IMR-90 (cell line): ENCODE measurements around the gene CEP152.

ENCODE experiments used
- FOS ChIP-seq: fragments of 150-350 bp; IDR thresholded peaks from 2 replicates; pipeline ENCODE4 v1.6.1; 2016; ENCODE audit warnings: low read depth, low read length
- MAFK ChIP-seq: IDR thresholded peaks from 2 replicates; pipeline ENCODE4 v1.6.1; 2012; ENCODE audit warnings: low read depth, low read length, improper control_type of control experiment
- POLR2A ChIP-seq: IDR thresholded peaks from 2 replicates; pipeline ENCODE4 v1.6.1; 2012; ENCODE audit warnings: mild to moderate bottlenecking, low read depth, low read length
- TF ChIP-seq, protein P1 (sequence below): conservative IDR thresholded peaks from 2 replicates; pipeline ENCODE4 v1.5.1; 2012; ENCODE audit warnings: mild to moderate bottlenecking, low read depth, low read length, improper control_type of control experiment

DNA sequence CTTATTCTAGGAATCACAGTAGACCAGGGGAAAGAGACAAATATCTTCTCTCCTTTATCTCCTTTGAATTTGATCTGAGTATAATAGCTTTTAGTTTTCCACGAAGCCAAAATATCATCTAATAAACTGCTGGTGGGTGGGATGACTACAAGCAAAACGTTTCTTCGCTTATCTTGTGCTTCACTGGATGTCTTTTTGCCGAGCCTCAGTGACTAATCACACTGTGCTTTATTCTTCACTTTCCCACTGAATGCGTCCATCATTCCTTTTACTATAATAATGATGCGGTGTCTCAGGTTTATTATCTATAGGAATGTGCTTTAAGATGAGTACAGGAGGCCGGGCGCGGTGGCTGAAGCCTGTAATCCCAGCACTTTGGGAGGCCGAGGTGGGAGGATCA is 32.5 kb downstream of the CEP152 start:
- TF ChIP-seq, protein P1, sequence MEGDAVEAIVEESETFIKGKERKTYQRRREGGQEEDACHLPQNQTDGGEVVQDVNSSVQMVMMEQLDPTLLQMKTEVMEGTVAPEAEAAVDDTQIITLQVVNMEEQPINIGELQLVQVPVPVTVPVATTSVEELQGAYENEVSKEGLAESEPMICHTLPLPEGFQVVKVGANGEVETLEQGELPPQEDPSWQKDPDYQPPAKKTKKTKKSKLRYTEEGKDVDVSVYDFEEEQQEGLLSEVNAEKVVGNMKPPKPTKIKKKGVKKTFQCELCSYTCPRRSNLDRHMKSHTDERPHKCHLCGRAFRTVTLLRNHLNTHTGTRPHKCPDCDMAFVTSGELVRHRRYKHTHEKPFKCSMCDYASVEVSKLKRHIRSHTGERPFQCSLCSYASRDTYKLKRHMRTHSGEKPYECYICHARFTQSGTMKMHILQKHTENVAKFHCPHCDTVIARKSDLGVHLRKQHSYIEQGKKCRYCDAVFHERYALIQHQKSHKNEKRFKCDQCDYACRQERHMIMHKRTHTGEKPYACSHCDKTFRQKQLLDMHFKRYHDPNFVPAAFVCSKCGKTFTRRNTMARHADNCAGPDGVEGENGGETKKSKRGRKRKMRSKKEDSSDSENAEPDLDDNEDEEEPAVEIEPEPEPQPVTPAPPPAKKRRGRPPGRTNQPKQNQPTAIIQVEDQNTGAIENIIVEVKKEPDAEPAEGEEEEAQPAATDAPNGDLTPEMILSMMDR = no peak
- TF ChIP-seq POLR2A (no peak), MAFK (no peak), FOS (no peak)
